Measurements from ENCODE around the gene KLHL10. TPM values are rescaled to one million over a fixed set of nuclear protein-coding genes. Genes with fewer than 3 reads are reported as not detected.

KLHL10 gene
- total and polyA plus RNA-seq, 2 of the 13 experiments (the other 11 are each of a cell fraction or from before 2014, with no cell fraction given), result 0.04 to 0.08 TPM

- TF ChIP-seq ZNF180 (CRISPR knock-in tag; IDR thresholded peaks at IDR 0.05; ENCODE audit: borderline replicate concordance, low read depth) (no peak), HOXA9 (CRISPR knock-in tag; IDR thresholded peaks at IDR 0.05; ENCODE audit: borderline replicate concordance) (no peak; the same call in 1 of the 2 replicates), ZNF101 (CRISPR knock-in tag; IDR thresholded peaks at IDR 0.05; ENCODE audit: borderline replicate concordance, low read depth) (no peak), MIXL1 (CRISPR knock-in tag; IDR thresholded peaks at IDR 0.05) (0 out of 2 replicates have a peak, but pooled peaks have one; percentile 1), ZSCAN5A (CRISPR knock-in tag; IDR thresholded peaks at IDR 0.05; ENCODE audit: borderline replicate concordance) (no peak), BRCA1 (CRISPR knock-in tag; IDR thresholded peaks at IDR 0.05) (no peak), ZFP1 (CRISPR knock-in tag; IDR thresholded peaks at IDR 0.05) (no peak), ARID4A (CRISPR knock-in tag; IDR thresholded peaks at IDR 0.05; ENCODE audit: borderline replicate concordance) (no peak; the same call in 1 of the 2 replicates), ZNF749 (CRISPR knock-in tag; IDR thresholded peaks at IDR 0.05; ENCODE audit: borderline replicate concordance) (no peak), ZNF607 (CRISPR knock-in tag; IDR thresholded peaks at IDR 0.05; ENCODE audit: borderline replicate concordance) (no peak), ZMAT3 (CRISPR knock-in tag; conservative IDR thresholded peaks at IDR 0.05) (no peak), ZNF652 (CRISPR knock-in tag; IDR thresholded peaks at IDR 0.05; ENCODE audit: borderline replicate concordance, low read depth) (no peak), KDM1A (CRISPR knock-in tag; IDR thresholded peaks at IDR 0.05) (no peak), EZH2 (conservative IDR thresholded peaks at IDR 0.05; ENCODE audit: low read depth, low read length) (no peak), HDAC2 (CRISPR knock-in tag; IDR thresholded peaks at IDR 0.05) (0 out of 2 replicates have a peak, but pooled peaks have one; percentile 20), THAP9 (CRISPR knock-in tag; IDR thresholded peaks at IDR 0.05; ENCODE audit: borderline replicate concordance) (0 out of 2 replicates have a peak, but pooled peaks have one; percentile 68), ZBTB7B (CRISPR knock-in tag; IDR thresholded peaks at IDR 0.05) (peak; percentile 36; the same call in 1 of the 2 replicates), ZNF691 (CRISPR knock-in tag; IDR thresholded peaks at IDR 0.05; ENCODE audit: borderline replicate concordance, low read depth) (no peak), EHMT2 (IDR thresholded peaks at IDR 0.05; ENCODE audit: borderline replicate concordance, low read depth, low read length) (no peak), ARNT (IDR thresholded peaks at IDR 0.05) (no peak)
These were observed 26.7 kb upstream of the KLHL10 start (continued) for GRCh38 chr17:41810659-41811548.
